ENCODE measurements around the gene DDOST. TPM values are rescaled to one million over a fixed set of nuclear protein-coding genes. Genes with fewer than 3 reads are reported as not detected.

DDOST gene
- 171 to 211 TPM (median 208 TPM) in 5 replicates for total RNA-seq (2022; extraction: Qiagen RNA extraction)

DNA sequence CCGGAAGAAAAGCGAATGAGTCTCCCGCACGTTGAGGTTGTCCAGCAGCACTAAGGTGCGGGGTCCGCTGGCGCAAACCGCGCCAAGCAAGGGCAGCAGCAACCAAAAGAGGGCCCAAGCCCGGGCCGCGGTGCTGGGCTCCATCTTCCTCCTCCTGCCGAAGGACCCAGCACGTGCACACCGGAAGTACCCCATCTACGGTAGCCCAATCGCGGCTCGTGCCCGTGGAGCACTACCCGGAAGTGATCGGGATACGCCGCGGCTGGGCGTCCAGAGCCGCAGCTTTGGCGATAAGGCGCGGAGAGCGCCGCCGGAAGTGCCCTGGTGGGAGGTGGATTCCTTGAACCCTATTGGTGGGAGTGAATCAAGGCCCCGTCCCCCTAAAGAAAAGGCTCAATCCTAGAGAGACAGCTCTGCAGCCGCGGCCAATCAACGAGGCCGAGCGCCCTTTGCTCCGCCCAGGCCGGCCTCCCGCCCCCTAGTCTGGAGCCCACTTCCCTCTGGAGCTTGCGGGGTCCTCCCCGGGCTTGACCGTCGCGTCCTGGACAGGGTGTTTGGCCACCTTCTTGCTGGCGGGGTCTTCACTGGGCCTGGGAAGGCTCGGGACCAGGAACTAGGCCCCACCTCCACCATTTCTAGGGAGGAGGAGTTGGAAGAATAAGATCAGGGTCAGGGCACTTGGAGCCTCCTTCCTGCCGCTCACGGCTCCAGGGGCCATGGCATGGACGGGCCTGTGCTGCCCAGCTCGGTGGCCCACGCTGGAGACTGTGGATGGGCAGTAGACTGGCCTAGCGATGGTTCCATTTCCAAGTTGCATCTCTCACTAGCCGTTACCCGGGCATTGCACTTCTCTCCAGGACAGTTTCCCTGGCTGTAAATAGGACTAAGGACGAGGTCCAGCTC lies at the start of gene DDOST:
Gene DDOST (minus strand): TSS at position 163 of the 903 bp plus-strand sequence. CDS start 19 bp downstream, at position 144.

DNA sequence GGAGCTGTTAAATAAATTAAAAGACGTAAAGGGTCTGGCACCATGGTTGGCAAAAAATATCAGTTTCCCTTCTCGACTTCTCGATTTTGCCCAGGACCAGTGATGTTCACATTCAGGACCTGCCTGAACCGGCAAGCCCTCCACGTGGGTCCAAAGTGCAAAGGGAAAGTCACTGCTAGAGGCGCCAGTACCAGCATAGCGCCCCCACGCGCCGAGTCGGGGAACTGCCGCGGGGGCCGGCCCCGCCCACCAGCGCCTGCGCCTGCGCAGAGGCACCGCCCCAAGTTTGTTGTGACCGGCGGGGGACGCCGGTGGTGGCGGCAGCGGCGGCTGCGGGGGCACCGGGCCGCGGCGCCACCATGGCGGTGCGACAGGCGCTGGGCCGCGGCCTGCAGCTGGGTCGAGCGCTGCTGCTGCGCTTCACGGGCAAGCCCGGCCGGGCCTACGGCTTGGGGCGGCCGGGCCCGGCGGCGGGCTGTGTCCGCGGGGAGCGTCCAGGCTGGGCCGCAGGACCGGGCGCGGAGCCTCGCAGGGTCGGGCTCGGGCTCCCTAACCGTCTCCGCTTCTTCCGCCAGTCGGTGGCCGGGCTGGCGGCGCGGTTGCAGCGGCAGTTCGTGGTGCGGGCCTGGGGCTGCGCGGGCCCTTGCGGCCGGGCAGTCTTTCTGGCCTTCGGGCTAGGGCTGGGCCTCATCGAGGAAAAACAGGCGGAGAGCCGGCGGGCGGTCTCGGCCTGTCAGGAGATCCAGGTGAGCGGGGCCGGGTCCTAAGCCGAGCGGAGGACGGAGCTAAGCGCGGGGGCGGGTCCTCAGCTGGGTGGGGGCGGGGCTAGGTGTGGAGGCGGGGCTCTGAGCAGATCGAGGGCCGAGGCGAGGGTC lies 27.7 kb downstream of the DDOST start, which contains the start of gene PINK1:
Gene PINK1 (plus strand): TSS at position 269 of the 875 bp plus-strand sequence. CDS start 91 bp downstream, at position 360.

Other genes starting within 250 kb of the DDOST start
- gene CAMK2N1, start 175.2 kb downstream of the DDOST start, total RNA-seq (2022; extraction: Qiagen RNA extraction): 49.0 to 60.6 TPM (median 55.9 TPM) in 5 replicates
- 37.0 to 45.6 TPM (median 44.1 TPM) in 5 replicates for gene MUL1, start 153.2 kb downstream of the DDOST start, total RNA-seq (2022; extraction: Qiagen RNA extraction)
- gene FAM43B, start 108.8 kb downstream of the DDOST start, total RNA-seq (2022; extraction: Qiagen RNA extraction): 2.9 to 5.2 TPM (median 4.3 TPM) in 5 replicates
- gene CDA, start 72.3 kb downstream of the DDOST start, total RNA-seq (2022; extraction: Qiagen RNA extraction): 29.1 to 42.2 TPM (median 35.4 TPM) in 5 replicates
- 27.2 to 38.1 TPM (median 32.7 TPM) in 5 replicates for gene PINK1, start 27.9 kb downstream of the DDOST start, total RNA-seq (2022; extraction: Qiagen RNA extraction)
- gene KIF17, start 56.6 kb upstream of the DDOST start, total RNA-seq (2022; extraction: Qiagen RNA extraction): 1.6 to 2.7 TPM (median 2.1 TPM) in 5 replicates
- 11.9 to 19.3 TPM (median 16.4 TPM) in 5 replicates for gene SH2D5, start 71.3 kb upstream of the DDOST start, total RNA-seq (2022; extraction: Qiagen RNA extraction)
- 97.0 to 145 TPM (median 117 TPM) in 5 replicates for gene HP1BP3, start 125.9 kb upstream of the DDOST start, total RNA-seq (2022; extraction: Qiagen RNA extraction)